ENCODE data around the gene MRGPRX3. TPM values are rescaled to one million over a fixed set of nuclear protein-coding genes. Genes with fewer than 3 reads are reported as not detected.

MRGPRX3 gene
- total and polyA plus RNA-seq, 12 donors, result not detected

DNA sequence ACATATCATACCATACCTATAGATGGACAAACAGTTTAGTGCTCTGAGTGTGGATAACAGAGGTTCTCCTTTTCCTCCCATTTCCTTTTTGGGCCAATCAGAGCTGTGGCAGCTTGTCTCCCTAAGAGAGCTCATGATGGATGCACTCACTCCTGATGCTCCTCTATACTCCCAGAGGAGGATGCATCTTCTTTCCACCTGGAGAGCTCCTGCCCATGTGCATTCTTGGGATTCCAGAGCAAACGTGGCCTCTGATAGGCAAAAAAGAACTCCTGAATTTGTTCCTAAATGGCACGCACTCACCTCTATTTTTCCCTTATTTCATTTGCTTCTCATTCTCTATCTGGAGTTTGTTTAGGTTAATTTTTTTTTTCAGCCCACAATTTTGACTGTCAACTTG is 2.9 kb downstream of the MRGPRX3 start:
- intact Hi-C loops (cut with DNase I), result no loop called here
- Histone ChIP-seq H3K4me1 (replicated peaks in 1 of 2) (no peaks in the 10 kb centered on the region), H3K27ac (no peak overlapping the region), H3K36me3 (replicated peaks in 1 of 2) (no peaks in the 10 kb centered on the region), H3K9me3 (replicated peaks in 1 of 3) (no peaks in the 10 kb centered on the region), H3K4me3 (no peak overlapping the region), H3K27me3 (no peaks in the 10 kb centered on the region)
- 38 to 46% (median 41%) methylated on average over 2 of the region's 2 CpGs for WGBS, 4 donors
- no peak for TF ChIP-seq POLR2A (IDR thresholded peaks at IDR 0.05)
- TF ChIP-seq, protein P1, sequence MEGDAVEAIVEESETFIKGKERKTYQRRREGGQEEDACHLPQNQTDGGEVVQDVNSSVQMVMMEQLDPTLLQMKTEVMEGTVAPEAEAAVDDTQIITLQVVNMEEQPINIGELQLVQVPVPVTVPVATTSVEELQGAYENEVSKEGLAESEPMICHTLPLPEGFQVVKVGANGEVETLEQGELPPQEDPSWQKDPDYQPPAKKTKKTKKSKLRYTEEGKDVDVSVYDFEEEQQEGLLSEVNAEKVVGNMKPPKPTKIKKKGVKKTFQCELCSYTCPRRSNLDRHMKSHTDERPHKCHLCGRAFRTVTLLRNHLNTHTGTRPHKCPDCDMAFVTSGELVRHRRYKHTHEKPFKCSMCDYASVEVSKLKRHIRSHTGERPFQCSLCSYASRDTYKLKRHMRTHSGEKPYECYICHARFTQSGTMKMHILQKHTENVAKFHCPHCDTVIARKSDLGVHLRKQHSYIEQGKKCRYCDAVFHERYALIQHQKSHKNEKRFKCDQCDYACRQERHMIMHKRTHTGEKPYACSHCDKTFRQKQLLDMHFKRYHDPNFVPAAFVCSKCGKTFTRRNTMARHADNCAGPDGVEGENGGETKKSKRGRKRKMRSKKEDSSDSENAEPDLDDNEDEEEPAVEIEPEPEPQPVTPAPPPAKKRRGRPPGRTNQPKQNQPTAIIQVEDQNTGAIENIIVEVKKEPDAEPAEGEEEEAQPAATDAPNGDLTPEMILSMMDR (IDR thresholded peaks at IDR 0.05), result no peak
- DNase-seq, result no peak

DNA sequence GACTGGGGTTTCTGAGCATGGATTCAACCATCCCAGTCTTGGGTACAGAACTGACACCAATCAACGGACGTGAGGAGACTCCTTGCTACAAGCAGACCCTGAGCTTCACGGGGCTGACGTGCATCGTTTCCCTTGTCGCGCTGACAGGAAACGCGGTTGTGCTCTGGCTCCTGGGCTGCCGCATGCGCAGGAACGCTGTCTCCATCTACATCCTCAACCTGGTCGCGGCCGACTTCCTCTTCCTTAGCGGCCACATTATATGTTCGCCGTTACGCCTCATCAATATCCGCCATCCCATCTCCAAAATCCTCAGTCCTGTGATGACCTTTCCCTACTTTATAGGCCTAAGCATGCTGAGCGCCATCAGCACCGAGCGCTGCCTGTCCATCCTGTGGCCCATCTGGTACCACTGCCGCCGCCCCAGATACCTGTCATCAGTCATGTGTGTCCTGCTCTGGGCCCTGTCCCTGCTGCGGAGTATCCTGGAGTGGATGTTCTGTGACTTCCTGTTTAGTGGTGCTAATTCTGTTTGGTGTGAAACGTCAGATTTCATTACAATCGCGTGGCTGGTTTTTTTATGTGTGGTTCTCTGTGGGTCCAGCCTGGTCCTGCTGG is 4.9 kb downstream of the MRGPRX3 start:
- no peaks in the 10 kb centered on the region for H3K4me1 ChIP-seq (replicated peaks in 1 of 2)
- H3K36me3 ChIP-seq (replicated peaks in 1 of 2), result no peaks in the 10 kb centered on the region
- no peak overlapping the region for H3K27ac ChIP-seq
- H3K4me3 ChIP-seq, result no peak overlapping the region
- H3K9me3 ChIP-seq (replicated peaks in 1 of 3), result no peaks in the 10 kb centered on the region
- intact Hi-C loops (cut with DNase I), result no loop called here
- H3K27me3 ChIP-seq, result no peaks in the 10 kb centered on the region
- WGBS, 4 donors, result 92 to 94% (median 93%) methylated on average over 28 to 29 of the region's 29 CpGs
- DNase-seq, result no peak
- no peak for TF ChIP-seq POLR2A (IDR thresholded peaks at IDR 0.05)
- TF ChIP-seq, protein P1 (IDR thresholded peaks at IDR 0.05), result no peak

DNA sequence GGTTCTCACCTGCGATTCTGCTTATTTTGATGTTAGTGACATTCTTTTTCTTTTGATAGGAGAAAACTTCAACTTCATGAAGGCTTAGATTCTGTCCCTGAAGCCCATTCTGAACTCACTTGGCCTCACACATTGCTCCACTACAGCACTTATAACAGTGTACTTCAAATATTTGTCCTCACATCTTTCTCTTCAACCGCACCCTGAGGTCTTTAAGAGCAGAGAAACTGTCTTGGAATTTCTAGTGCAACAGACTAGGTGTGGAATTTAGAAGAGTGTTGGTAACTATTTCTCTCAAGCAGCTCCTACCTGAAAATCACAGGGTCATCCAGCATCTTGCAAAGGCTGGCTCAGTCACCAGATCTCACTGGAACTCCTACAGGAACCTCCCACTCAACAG is 7.8 kb downstream of the MRGPRX3 start:
- 92 to 100% (median 95%) methylated on average over 2 of the region's 2 CpGs for WGBS, 4 donors
- TF ChIP-seq POLR2A (IDR thresholded peaks at IDR 0.05), result no peak
- TF ChIP-seq, protein P1 (IDR thresholded peaks at IDR 0.05), result no peak
- intact Hi-C loops (cut with DNase I), result no loop called here

DNA sequence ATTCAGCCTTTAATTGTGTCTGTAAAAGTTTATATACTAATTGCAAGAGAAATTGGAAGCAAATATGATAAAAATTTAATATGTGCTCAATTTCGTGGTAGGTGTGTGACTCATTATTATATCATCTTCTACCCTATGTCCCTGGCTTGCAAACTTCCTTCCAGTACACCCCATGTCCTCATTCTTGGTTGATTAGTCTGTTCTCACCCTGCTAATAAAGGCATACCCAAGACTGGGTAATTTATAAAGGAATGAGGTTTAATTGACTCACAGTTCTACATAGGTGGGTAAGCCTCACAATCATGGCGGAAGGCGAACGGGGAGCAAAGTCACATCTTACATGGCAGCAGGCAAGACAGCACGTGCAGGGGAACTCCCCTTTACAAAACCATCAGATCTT is 11.9 kb downstream of the MRGPRX3 start:
- intact Hi-C loops (cut with DNase I), result no loop called here
- H3K36me3 ChIP-seq (replicated peaks in 1 of 2), result no peaks in the 10 kb centered on the region
- no peaks in the 10 kb centered on the region for H3K4me1 ChIP-seq (replicated peaks in 1 of 2)
- WGBS, 4 donors, result 68 to 72% (median 69%) methylated on average over 5 of the region's 5 CpGs
- H3K9me3 ChIP-seq (replicated peaks in 1 of 3), result no peaks in the 10 kb centered on the region
- no peak for TF ChIP-seq POLR2A (IDR thresholded peaks at IDR 0.05)
- TF ChIP-seq, protein P1 (IDR thresholded peaks at IDR 0.05), result no peak
- no peak for DNase-seq
- H3K27ac ChIP-seq, result no peak overlapping the region
- H3K27me3 ChIP-seq, result peaks cover 4% of the 10 kb centered on the region
- H3K4me3 ChIP-seq, result no peak overlapping the region

More for the DNA sequence above, 7.8 kb downstream of the MRGPRX3 start:
- no peaks in the 10 kb centered on the region for H3K9me3 ChIP-seq (replicated peaks in 1 of 3)
- no peak overlapping the region for H3K4me3 ChIP-seq
- DNase-seq, result no peak
- H3K27ac ChIP-seq, result no peak overlapping the region
- no peaks in the 10 kb centered on the region for H3K36me3 ChIP-seq (replicated peaks in 1 of 2)
- H3K4me1 ChIP-seq (replicated peaks in 1 of 2), result no peaks in the 10 kb centered on the region
- no peaks in the 10 kb centered on the region for H3K27me3 ChIP-seq
